T-helper 22 cell (primary cell): ENCODE data around the gene FNDC1.

Experiments
- DNase-seq: peaks from one replicate; pipeline ENCODE4 v3.0.0-alpha.2; 2020; ENCODE audit warnings: low read depth

Gene FNDC1

DNA sequence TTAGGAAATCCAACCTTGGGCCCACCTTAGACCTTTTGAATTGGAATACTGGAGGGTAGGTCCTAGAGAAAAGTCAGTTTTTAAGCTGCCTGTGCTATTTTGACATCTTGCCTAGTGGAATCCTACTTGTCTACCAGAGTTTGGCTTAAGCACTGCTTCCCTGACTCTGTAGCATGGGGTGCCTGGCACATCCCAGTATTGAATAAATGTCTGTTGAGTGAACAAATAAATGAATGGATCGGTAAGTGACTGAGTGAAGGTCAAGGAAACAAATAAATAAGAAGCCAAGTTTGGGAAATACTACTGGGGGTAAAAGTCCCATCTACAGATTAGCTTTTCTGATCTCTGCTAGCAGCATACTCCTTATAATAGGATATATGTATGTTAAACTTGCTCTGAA, 140.5 kb downstream of the FNDC1 start:
- no peak for DNase-seq

- DNase-seq: no peak
These were observed 142.4 kb downstream of the FNDC1 start for GRCh38 chr6:159311618-159312017.

- no peak for DNase-seq
These were observed 143.0 kb downstream of the FNDC1 start for GRCh38 chr6:159312206-159312605.

- DNase-seq: no peak
These were observed 143.8 kb downstream of the FNDC1 start for GRCh38 chr6:159313018-159313417.

DNA sequence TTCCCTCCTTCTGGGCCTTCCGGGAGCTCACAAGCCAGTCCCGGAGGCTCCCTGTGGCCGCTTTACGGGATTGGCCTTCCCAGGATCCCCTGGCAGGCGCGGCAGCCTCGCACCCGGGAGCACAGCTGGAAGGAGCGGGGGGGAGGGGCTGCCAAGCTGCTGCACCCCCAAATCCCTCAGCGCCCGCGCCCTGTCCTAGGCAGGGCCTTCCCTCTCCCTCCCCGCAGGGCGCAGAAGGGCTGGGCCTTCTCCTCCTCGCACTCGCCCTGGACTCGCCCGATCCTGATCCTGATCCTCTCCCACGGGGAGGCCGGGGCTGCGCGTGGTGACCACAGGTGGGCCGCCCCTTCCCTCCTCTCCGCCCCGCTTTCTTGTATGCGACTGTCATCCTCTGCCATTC, 146.4 kb downstream of the FNDC1 start:
- DNase-seq: no peak

GRCh38 chr6:159317430-159317829, 148.2 kb downstream of the FNDC1 start:
- DNase-seq: no peak

DNA sequence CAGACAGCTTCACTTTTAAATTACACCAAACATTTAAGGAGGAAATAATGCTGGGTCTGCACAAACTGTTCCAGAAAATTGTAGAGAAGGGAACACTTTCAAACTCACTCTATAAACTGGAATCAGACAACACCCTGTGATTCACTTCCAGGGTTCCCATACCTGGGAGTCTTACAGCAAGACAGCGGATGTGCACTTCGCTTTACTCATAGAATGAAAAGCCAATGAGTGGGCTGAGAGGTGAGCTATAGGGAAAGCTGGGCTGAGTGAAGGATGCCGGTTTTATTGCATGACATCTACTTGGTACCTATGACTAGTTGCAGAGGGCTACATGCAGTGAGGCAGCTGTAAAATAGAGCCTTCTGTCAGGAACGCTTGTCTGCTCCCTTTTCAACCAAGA, 152.1 kb downstream of the FNDC1 start:
- no peak for DNase-seq
